ENCODE results near the gene JAML. TPM values are rescaled to one million over a fixed set of nuclear protein-coding genes. Genes with fewer than 3 reads are reported as not detected.

Gene JAML
- not detected in 2 replicates for total RNA-seq (2014; rRNA removed; shearing (Covaris generic))

DNA sequence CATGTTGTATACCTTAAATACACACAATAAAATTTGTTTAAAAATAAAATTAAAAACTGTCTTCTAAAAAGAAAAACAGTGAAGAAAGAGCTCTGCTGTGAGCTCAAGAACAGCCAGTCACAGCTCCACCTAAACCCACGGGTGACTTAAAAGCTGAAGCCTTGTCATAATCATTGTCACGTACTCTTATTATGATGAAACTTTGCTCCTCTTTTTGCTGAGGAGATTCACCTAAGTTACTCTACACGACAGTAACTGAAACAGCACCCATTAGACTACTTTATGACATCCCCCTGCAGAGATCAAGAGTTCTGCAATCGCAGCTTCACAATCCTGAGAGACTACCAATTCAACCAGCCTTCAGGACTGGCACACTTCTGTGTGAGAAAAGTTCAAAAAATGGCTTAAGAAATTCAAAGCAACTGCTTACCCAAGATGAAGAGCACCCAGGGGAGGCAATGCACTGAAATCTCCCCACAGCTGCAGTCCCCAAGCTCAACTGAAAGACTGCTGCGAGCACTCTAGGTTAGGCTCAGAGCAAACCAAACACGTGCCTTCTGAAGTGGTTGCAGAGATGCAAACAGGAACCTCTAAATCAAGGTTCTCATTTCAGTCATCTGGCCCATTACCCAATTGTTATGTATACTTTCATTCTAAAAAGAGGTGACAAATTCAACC lies at the start of gene JAML:
Gene JAML (minus strand): TSS at position 501 of the 678 bp plus-strand sequence. CDS start 10,145 bp downstream, outside the sequence.
- DNase-seq (ENCODE audit: low spot score): no peak

GRCh38 chr11:118274186-118274585 lies 49.4 kb upstream of the JAML start:
- no peak for DNase-seq (ENCODE audit: low spot score)

- no peak for DNase-seq (ENCODE audit: low spot score)
Observed at GRCh38 chr11:118272001-118272400, 47.2 kb upstream of the JAML start.

DNA sequence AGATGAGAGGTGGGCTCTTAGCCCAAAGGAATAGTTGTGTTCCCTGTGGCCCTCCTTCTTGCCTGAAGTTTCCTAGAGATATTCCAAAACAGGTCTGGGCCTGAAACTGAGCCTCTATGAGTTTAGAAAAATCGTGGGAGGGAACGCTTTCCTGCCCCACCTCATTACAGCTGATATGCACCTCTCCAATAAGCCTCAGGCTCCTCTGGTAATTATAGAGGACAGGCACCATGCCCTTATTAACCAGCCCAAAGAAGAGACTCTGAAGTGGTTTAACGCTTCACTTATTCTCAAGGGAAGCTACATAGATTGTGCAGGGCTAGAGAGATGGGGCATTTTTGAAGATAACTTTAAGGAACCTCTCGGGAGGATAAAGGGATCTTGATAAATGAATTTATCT lies 42.7 kb upstream of the JAML start:
- no peak for DNase-seq (ENCODE audit: low spot score)

DNA sequence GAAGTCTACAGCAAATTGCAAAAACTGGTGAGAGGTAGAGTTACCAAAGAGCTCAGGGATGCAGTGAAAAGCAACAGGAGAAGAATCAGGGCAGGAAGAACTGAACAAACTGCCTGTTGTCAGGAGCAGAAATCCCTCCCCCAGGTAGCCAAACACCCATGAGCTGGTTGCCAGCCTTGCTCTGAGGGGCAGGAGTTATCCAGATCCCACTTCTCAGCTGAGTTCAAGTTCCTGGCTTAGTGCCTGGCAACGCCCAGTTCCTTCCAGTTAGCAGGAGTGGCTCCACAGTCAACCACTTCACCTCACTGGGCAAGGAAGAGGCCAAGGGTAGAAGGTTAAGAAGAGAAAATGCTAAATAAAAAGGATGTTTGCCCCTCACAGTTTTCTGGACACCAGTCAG lies 41.1 kb upstream of the JAML start:
- DNase-seq (ENCODE audit: low spot score): no peak

DNA sequence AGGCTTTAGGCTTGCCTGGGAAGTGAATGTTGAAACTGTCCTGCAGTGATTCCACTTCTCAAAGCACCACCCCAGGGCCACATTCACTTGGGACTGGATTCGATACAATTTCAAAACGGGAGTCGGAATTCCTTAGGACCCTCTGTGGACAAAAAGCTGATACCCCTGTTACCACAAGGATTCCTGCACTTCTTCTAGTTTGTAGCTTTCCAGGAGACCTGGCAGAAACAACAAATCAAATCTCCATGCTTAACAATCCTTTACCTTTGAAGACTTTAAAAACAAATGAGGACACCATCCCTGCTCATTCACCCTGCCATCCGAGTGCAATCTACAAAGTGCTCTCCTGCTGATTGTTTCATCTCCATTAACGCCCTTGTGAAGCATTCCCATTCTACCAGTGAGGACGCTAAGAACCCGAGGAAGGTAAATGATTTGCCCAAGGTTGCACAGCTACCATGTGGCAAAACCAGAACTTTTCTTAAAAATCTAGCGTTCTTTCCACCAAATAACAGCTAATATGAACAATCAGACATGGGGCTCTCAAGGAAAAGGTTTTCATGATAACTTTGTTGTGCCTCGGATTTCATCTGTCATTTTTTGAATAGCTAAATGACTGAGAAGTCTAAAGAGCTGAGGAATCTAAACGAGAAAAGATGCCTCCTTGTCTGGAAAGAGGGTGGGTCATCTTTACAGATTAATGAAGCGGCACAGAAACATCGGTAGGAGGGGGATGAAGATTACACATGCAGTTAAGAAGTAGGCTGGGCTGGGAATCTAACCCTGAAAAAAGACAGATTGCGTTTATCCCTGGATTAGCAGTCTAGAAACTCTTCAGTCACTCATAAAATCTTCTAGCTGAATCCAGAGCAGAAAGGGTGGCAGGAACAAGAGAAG lies 40.0 kb upstream of the JAML start:
- DNase-seq (ENCODE audit: low spot score): no peak

DNA sequence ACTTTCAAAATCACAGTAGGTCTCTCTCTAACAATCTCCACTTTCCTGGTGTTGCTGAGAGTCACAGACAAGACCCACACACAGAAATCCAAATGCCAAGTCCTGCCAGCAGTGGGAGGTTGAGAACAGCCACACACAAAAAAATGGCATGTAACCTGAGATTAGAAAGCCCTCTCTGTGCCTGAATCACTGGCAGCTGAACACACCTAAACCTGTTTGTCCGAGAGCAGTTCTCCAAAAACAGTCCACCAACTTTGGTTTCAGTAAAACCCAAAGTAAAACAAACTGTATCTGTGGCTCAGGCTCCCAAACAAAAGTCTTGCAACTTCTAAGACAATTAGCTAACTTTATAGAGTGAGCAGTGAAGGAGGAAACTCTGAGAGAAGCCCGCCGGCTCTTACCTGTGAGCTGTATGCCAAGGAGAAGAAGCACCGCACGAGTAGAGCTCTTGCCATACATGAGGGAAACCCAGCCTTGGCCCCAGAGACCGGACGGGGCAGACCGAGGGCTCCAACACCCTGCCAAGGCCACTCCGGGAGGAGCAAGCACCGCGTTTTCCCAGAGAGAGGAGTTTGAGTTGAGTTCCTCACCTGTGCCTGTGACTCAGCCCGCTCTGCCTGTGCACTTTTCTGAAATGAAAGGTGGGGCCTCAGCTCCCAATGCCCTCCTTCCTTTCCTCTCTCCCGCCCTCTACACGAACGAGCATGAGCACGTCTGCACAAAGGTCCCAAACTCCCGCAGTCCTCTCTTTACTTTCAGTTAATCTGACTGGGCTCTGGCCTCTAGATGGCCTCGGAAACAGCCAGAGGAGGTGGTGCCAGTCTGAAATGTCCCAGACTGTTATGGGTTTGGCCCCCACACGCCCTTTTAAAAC lies 39.1 kb upstream of the JAML start, which contains the start of gene MPZL2:
Gene MPZL2 (minus strand): TSS at position 603 of the 874 bp plus-strand sequence. CDS start 144 bp downstream, at position 459.
- DNase-seq (ENCODE audit: low spot score): peak; percentile 24

DNA sequence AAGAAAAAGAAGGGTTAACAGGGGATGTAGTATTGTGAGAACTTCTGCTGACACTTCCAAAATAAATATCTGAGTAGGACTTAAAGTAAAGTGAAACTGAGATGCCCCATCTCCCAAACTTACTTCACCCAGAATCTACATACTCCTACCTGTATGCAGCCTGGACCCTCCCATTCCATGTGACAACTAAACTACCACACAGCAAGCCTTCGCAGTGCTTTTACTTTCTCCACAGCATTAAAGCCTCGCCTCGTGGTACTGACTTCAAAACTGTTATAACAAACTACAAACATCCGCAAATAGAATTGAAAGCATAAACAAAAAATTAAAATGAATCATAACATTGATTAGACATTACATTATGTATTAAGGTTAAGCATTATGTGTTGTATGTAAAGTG lies 38.3 kb upstream of the JAML start:
- no peak for DNase-seq (ENCODE audit: low spot score)

DNA sequence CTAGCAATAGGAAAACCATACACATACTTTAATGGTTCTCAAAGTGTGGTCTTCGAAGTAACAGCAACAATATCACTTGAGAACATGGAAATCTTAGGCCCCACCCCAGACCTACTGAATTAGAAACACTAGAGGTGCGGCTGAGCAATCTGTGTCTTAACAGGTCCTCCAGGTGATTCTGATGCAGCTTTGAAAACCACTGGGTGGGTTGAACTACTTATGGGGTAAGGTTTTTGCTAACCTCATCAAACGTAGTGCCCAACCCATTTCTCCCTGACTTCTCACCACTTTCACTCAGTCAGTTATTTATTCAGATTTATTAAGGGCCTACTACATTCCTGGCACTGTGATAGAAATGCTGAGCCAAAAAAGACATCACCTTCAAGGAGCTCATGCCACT lies 35.5 kb upstream of the JAML start:
- DNase-seq (ENCODE audit: low spot score): no peak

DNA sequence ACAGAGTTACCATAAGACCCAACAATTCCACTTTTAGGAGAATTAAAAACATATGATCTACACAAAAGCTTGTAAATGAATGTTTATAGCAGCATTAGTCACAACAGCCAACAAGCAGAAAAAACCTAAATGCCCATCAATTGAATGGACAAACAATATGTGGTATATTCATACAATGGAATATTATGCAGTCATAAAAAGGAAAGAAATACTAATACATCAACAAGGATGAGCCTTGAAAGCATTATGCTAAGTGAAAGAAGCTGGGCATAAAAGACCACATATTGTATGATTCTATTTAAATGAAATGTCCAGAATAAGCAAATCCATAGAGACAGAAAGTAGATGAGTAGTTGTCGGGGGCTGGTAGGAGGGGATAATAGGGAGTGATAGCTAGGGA lies 34.3 kb upstream of the JAML start:
- no peak for DNase-seq (ENCODE audit: low spot score)

DNA sequence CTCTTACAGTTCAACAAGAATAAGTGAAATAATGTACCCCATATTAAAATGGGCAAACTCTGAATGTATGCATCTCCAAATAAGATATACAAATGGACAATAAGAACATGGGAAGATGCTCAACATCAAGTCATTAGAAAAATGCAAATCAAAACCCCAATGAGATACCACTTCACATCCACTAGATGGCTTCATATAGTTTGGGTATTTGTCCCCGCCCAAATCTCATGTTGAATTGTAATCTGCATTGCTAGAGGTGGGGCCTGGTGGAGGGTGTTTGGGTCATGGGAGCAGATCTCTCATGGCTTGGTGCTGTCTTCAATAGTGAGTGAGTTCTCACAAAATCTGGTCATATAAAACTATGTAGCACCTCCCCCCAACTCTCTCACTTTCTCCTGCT lies 33.6 kb upstream of the JAML start:
- no peak for DNase-seq (ENCODE audit: low spot score)

GRCh38 chr11:118252688-118253087 lies 27.9 kb upstream of the JAML start:
- DNase-seq (ENCODE audit: low spot score): no peak

- peak; percentile 90 for DNase-seq (ENCODE audit: low spot score)
Observed at GRCh38 chr11:118251858-118252652, 27.2 kb upstream of the JAML start, which contains the start of gene MPZL3. TSS of gene MPZL3 (minus strand) at chr11:118252365. CDS start at chr11:118252294, 71 bp downstream.

- DNase-seq (ENCODE audit: low spot score): peak; percentile 32
Observed at GRCh38 chr11:118247041-118247440, 22.2 kb upstream of the JAML start.

GRCh38 chr11:118245936-118246562 lies 21.2 kb upstream of the JAML start:
- DNase-seq (ENCODE audit: low spot score): no peak

DNA sequence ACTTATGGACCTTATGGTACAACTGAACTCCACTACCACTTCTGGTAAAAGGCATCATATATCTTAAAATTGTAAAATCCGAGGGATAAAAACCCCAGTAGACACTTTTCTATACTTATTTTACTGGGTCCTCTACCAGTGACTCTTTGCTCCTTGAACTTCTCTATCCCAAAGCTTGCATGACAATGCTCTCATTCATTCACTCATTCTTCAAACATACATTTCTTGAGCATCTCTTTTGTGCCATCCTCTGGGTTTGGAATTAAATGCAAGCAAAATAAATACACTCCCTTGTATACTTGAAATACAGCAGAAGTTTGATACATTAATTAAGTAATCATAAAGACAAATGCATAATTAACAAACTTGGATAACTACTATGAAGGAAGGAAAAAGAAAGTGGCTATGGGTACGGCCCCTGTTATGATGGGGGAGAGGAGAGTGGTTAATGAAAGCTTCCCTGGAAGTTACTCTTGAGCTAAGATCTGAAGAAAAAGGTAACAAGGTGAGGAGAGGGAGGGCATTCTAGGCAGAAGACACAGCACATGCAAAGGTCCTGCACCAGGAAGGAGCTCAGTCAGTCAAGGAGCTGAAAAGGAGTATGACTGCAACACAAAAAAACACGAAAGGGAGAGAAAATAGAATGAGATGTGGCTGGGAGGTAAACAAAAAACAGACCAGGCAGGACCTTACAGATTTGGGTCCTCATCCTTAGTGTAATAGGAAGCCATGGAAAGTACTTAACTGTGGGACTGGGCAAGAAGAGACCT lies 19.4 kb upstream of the JAML start:
- DNase-seq (ENCODE audit: low spot score): no peak

- DNase-seq (ENCODE audit: low spot score): no peak
Observed at GRCh38 chr11:118243161-118243560, 18.4 kb upstream of the JAML start.

GRCh38 chr11:118241764-118242098 lies 16.9 kb upstream of the JAML start:
- no peak for DNase-seq (ENCODE audit: low spot score)

DNA sequence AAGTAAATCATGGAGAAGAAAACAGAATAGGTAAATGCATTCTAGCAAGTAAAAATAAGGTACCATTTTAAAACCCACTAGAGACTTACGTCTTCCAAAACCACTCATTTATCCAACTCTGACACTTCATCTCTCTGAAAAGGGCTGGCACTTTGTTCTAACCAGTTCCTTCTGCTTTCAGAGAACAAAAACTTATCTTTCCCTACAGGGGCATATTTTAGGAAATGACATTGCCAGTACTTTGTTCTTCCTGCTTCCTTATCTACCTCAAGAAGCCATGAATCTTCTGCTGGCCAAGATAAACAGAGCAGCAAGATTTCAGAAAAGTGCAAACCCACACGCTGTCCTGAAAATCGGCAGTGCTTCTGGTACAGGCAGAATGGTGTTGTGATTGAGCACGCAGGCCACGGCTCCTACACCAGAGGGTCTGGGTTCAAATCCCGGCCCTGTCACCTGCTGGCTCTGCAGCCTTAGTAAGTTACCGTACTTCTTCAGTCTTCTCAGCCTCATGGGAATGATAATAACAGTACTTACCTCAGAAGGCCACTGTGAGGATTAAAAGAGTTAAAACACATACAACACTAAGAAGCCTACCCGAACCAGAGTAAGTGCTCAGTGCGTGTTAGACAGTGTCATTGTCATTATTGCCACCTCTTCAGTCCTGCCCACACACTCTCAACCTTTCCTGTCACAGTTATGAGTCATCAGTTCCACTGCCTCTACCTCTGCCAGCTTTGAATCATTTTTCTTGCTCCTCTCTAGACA lies 16.4 kb upstream of the JAML start:
- peak; percentile 60 for DNase-seq (ENCODE audit: low spot score)
